Mucosa of rectum (tissue), 2 donors: ENCODE data around the gene EFCAB11.
A peak's percentile ranks its signal among the peaks of the same experiment; 100 is the strongest.

Experiments
- H3K27ac ChIP-seq, 2 donors: one replicate each; pipeline ENCODE4 v1.7.0; 2013; ENCODE audit warnings: inconsistent platforms in 2 of 2, low read depth in 2 of 2, low read length in 2 of 2
- H3K27me3 ChIP-seq, 2 donors: one replicate each; pipeline ENCODE4 v1.7.0; 2013; ENCODE audit warnings: low read length in 2 of 2; ENCODE audit not compliant: control insufficient read depth in 2 of 2, insufficient read depth in 2 of 2
- H3K36me3 ChIP-seq, 2 donors: one replicate each; pipeline ENCODE4 v1.7.0; 2013; ENCODE audit warnings: low read length in 2 of 2; ENCODE audit not compliant: control insufficient read depth in 2 of 2, insufficient read depth in 2 of 2
- H3K4me1 ChIP-seq, 2 donors: one replicate each; pipeline ENCODE4 v1.7.0; 2013; ENCODE audit warnings: low read length in 2 of 2, mild to moderate bottlenecking in 1 of 2; ENCODE audit not compliant: control insufficient read depth in 2 of 2, insufficient read depth in 2 of 2
- H3K4me3 ChIP-seq, 2 donors: one replicate each; pipeline ENCODE4 v1.7.0; 2013; ENCODE audit warnings: low read length in 2 of 2
- H3K9ac ChIP-seq, 2 donors: one replicate each; pipeline ENCODE4 v1.7.0; 2013; ENCODE audit warnings: low read length in 2 of 2, low read depth in 1 of 2, mild to moderate bottlenecking in 1 of 2
- H3K9me3 ChIP-seq, 2 donors: one replicate each; pipeline ENCODE4 v1.7.0; 2013; ENCODE audit warnings: low read length in 2 of 2; ENCODE audit not compliant: control insufficient read depth in 2 of 2
- donor health status: healthy.
- donor health status: Normal muscosa, but diverticular disease.

The EFCAB11 gene

DNA sequence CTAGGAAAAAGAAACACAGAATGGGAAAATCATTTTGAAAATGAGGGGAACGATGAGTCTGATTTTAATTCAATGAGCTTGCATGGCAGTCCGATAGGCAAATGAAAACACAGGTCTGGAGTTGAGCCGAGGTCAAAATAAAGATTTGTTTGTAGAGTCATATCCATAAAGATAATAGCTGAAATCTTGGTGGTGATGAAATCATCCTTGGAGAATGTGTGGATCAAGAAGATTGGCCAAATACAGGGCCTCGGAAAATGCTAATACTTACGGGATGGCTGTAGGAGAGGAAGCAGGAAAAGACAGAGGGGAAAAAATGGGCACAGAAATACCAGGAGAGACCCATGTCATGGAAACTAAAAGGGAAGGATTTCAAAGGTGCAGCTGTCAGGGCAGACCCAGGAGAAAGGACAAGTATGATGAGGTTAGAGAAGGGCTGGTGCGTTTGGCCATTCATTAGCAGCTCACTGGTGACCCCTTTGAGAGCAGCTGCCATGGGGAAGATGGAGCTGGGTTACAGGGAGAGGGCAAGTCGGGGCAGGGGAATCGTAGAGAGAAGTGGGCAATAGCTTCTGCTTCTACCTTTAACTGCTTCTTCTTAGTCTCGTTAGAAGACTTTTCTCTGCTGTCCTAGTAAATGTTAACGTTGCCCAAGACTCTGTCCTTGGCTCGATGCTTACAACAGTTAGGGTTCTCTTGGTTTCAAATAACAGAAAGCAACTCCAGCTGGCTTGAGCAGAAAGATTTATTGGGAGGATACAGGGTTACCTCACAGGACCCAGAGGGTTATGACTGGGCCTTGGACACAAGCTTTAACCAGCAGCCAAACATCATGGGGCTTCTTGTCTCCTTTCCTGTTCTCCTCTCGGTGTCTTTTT, 161.8 kb downstream of the EFCAB11 start:
- no peak overlapping the region for H3K27ac ChIP-seq
- H3K27me3 ChIP-seq: no peaks in the 10 kb centered on the region
- no peaks in the 10 kb centered on the region for H3K36me3 ChIP-seq
- H3K4me1 ChIP-seq: no peaks in the 10 kb centered on the region
- no peak overlapping the region for H3K4me3 ChIP-seq
- H3K9me3 ChIP-seq: no peaks in the 10 kb centered on the region
- H3K9ac ChIP-seq: no peak overlapping the region

DNA sequence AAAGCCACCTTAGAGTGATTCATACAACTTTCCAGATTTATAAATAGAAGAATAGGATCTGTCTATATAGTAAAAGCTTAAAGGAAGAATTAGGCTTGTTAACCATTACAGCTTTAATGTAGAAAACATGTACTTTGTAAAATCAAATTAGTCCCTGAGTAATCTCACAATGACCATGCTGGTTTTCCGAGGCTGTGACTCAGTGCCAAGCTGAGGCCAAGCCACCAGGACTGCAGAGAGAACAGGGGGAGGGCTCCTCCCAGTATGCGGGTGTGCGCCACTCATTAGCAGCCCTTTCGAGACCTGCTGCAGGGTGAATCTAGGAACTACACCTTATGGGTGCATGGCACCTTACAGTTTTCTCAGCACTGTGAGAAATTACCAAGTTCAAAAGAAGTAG, 167.0 kb downstream of the EFCAB11 start:
- Histone ChIP-seq H3K4me1 (no peaks in the 10 kb centered on the region), H3K4me3 (no peak overlapping the region), H3K27ac (no peak overlapping the region), H3K27me3 (no peaks in the 10 kb centered on the region), H3K36me3 (no peaks in the 10 kb centered on the region), H3K9me3 (no peaks in the 10 kb centered on the region), H3K9ac (no peak overlapping the region)

DNA sequence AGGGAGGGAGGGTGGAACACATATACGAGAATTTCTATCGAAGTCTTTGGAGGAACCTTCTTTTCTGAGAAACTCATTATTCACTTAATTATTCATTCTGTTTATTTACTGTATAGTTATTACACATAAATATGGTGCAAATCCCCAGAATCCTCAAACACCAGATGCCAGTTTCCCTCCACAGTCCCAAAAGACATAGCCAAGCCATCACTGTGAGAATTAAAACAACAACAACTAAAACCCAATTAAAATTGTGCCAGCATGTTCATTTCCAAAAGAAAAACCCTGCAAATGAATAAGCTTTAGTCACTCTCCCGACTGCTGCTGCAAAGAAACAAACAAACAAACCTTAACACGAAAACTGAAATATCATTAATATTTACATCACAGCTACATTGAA, 173.5 kb downstream of the EFCAB11 start:
- Histone ChIP-seq H3K9me3 (no peaks in the 10 kb centered on the region), H3K27ac (no peak overlapping the region), H3K9ac (no peak overlapping the region), H3K36me3 (no peaks in the 10 kb centered on the region), H3K27me3 (no peaks in the 10 kb centered on the region), H3K4me1 (no peaks in the 10 kb centered on the region), H3K4me3 (no peak overlapping the region)

DNA sequence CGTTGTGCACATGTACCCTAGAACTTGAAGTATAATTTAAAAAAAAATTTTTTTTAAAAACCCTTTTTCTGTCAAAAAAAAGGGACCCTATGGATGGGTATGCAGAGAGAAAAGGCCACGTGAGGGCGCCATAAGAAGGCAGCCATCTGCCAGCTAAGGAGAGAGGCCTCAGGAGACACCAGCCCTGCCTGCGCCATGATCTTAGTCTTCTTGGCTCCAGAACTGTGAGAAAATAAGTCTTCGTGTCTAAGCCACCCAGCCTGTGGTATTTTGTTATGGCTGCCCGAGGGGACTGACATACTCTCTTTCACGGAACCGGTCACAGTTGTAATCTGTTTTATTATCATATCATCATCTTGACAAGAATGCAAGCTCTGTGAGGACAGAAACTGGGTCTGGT, 174.8 kb downstream of the EFCAB11 start:
- Histone ChIP-seq H3K9me3 (no peaks in the 10 kb centered on the region), H3K36me3 (no peaks in the 10 kb centered on the region), H3K27ac (no peak overlapping the region), H3K4me3 (no peak overlapping the region), H3K27me3 (no peaks in the 10 kb centered on the region), H3K4me1 (no peaks in the 10 kb centered on the region), H3K9ac (no peak overlapping the region)

DNA sequence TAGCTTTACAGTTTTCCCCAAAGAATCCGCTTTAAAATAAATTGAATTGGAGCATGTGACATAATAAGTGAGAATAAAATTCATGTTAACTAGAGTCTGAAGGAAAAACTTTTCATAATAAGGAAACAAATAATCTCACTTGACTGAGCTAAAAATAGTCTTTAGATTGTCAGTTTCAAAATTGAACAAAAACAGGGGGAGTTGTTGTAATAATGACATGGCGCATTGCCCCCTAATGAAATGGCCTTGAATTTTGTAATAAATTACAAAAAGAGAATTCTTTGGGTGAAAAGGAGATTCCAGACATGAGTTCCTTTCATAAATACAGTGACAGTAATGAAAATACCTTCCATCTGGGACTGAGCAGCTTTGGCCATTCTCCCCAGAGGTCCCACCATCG, 178.6 kb downstream of the EFCAB11 start:
- H3K9me3 ChIP-seq: no peaks in the 10 kb centered on the region
- H3K27me3 ChIP-seq: no peaks in the 10 kb centered on the region
- peaks cover 0 to 6% of the 10 kb centered on the region in 2 donors for H3K4me1 ChIP-seq
- no peaks in the 10 kb centered on the region for H3K36me3 ChIP-seq
- H3K4me3 ChIP-seq: no peak overlapping the region
- H3K9ac ChIP-seq: no peak overlapping the region
- no peak overlapping the region for H3K27ac ChIP-seq

DNA sequence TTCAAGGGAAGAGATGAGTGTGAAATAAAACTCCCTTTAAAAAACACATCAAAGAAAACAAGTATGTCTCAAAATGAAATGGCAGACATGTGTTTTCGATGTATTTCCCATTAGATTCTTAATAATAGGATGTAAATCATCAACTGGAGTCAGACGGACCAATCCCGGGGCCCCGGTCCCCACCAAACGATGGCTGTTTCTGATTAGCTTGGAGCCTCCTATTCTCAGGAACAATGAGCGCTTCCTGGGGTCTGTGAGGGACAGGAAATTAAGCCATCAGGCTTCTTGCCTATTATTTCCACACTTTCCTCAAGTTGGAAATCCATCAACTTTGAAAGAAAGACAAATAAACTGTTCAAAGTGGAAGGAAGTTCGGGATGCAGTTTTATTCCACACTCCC, 179.4 kb downstream of the EFCAB11 start:
- H3K27me3 ChIP-seq: no peaks in the 10 kb centered on the region
- no peaks in the 10 kb centered on the region for H3K36me3 ChIP-seq
- H3K9me3 ChIP-seq: no peaks in the 10 kb centered on the region
- peaks cover 0 to 6% of the 10 kb centered on the region in 2 donors for H3K4me1 ChIP-seq
- no peak overlapping the region for H3K4me3 ChIP-seq
- H3K27ac ChIP-seq: no peak overlapping the region
- H3K9ac ChIP-seq: no peak overlapping the region

DNA sequence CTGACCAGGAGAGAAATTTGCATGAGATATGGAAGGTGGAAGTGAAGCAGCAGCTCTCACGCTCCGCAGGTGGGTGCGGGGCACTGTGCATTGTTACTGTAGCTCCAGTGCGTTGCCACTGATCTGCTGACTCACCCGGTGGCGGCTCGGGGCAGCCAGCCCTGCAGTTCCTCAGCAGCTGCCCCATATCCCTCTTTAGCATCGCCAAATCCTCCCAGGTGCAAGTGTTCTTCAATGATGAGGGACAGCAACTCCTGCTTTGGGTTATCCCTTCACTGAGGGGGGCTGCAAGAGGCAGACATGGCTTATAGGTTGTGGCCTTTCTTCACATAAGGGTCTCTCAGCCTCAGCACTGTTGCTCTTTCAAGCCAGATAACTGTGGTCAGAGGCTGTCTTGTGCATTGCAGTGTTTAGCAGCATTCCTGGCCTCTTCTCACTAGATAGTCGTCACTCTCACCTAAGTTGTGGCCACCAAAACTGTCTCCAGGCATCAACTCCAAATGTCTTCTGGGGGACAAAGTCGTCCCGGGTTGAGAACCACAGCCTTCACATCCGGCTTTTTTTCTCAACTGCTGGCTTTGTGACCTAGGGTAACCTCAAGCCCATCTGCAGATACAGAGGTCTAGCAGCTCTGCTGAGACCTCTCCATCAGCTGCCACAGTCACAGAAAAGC, 180.8 kb downstream of the EFCAB11 start:
- Histone ChIP-seq H3K27me3 (no peaks in the 10 kb centered on the region), H3K4me1 (peaks cover 0 to 6% of the 10 kb centered on the region in 2 donors), H3K9ac (no peak overlapping the region), H3K9me3 (no peaks in the 10 kb centered on the region), H3K4me3 (peak overlapping the region in 1 of 2 donors; percentile 17), H3K27ac (peak overlapping the region in 1 of 2 donors; percentile 65), H3K36me3 (no peaks in the 10 kb centered on the region)

DNA sequence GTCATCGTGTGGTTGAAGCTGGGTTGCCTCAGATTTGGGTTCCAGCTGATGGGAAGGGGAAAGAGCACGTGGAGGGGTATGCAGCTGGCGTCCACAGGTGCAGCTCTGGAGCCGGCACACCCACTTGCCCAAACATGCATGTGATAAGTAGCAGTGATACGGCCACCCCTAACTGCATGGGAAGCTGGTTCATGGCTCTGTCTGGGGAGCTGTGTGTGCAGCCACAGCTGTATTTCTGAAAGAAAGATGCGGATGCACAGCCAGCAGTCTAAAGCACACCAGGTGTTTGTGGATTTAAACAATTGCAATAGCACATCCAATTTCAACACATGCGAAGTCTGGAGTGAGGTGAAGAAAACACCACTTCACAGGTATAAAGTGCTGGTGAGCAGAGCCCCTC, 181.4 kb downstream of the EFCAB11 start:
- Histone ChIP-seq H3K27ac (peak overlapping the region in 1 of 2 donors; percentile 65), H3K4me1 (peaks cover 0 to 6% of the 10 kb centered on the region in 2 donors), H3K9me3 (no peaks in the 10 kb centered on the region), H3K9ac (no peak overlapping the region), H3K4me3 (no peak overlapping the region), H3K36me3 (no peaks in the 10 kb centered on the region), H3K27me3 (no peaks in the 10 kb centered on the region)

DNA sequence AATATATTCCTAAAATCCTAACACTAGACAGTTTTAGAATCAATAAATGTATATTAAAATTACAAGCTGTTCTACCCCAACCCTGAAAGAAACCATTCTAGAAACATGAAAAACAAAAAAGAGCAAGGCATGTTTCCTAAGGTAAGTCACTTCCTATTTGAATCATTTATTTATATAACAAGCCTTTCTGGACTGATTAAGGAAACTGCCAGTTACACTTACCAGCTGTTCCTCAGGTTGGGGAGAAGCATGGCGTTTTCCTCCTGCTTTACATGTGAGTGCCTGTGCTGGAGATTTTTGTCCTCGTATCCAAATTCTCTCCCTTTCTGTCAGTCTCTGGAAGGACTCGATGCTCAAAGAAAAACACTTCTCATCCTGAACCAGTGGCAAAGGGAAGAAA, 183.3 kb downstream of the EFCAB11 start:
- Histone ChIP-seq H3K36me3 (no peaks in the 10 kb centered on the region), H3K4me1 (peaks cover 0 to 6% of the 10 kb centered on the region in 2 donors), H3K27ac (no peak overlapping the region), H3K4me3 (no peak overlapping the region), H3K9ac (no peak overlapping the region), H3K9me3 (no peaks in the 10 kb centered on the region), H3K27me3 (no peaks in the 10 kb centered on the region)

DNA sequence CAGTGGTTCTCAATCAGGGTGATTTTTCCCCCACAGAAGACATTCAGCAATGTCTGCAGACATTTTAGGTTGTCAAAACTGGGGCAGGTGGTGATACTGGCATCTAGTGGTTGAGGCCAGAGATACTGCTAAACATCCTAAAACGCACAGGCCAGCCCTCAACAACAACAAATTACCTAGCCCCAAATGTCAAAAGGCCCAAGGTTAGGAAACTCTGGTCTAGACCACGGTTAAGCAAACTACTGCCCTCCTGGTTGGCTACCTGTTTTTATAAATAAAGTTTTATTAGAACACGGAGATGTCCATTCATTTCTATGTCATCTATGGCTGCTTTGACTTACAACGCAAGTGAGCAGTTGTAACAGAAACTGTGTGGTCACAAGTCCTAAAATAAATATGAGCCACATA, 186.7 kb downstream of the EFCAB11 start:
- Histone ChIP-seq H3K4me3 (no peak overlapping the region), H3K36me3 (no peaks in the 10 kb centered on the region), H3K4me1 (no peaks in the 10 kb centered on the region), H3K9ac (no peak overlapping the region), H3K27me3 (no peaks in the 10 kb centered on the region), H3K27ac (no peak overlapping the region), H3K9me3 (no peaks in the 10 kb centered on the region)
